PFSK-1 (cell line): ENCODE results near the gene METTL8.

Experiments
- POLR2AphosphoS5 ChIP-seq: IDR thresholded peaks from 2 replicates; pipeline ENCODE4 v1.6.1; 2012; ENCODE audit warnings: low read depth, mild to moderate bottlenecking, control low read depth, low read length, moderate library complexity
- SIN3A ChIP-seq: IDR thresholded peaks from 2 replicates; pipeline ENCODE4 v1.6.1; 2012; ENCODE audit warnings: mild to moderate bottlenecking, low read length, moderate library complexity, borderline replicate concordance; ENCODE audit not compliant: insufficient read depth

- TF ChIP-seq SIN3A (no peak), POLR2AphosphoS5 (no peak)
Measured at GRCh38 chr2:171469176-171469575, 35.4 kb upstream of the METTL8 start.
